GM19372 (cell line): Measurements from ENCODE around the gene GDPGP1.

Source experiments
- ATAC-seq: cut with Tn5 transposase; IDR thresholded peaks from one replicate; pipeline ENCODE4 v1.9.1; 2021; ENCODE audit warnings: mild to moderate bottlenecking, low read depth, moderate library complexity; ENCODE audit not compliant: unreplicated experiment

The GDPGP1 gene

GRCh38 chr15:90203922-90204321, 30.1 kb upstream of the GDPGP1 start:
- no peak for ATAC-seq

- ATAC-seq, result no peak
Observed at GRCh38 chr15:90205050-90205848, 28.8 kb upstream of the GDPGP1 start.

GRCh38 chr15:90205886-90206285, 28.1 kb upstream of the GDPGP1 start:
- no peak for ATAC-seq

- ATAC-seq, result no peak
Observed at GRCh38 chr15:90207252-90207651, 26.8 kb upstream of the GDPGP1 start.

- ATAC-seq, result no peak
Observed at GRCh38 chr15:90208356-90208755, 25.7 kb upstream of the GDPGP1 start.

GRCh38 chr15:90209591-90209990, 24.4 kb upstream of the GDPGP1 start:
- ATAC-seq, result no peak

GRCh38 chr15:90210593-90210992, 23.4 kb upstream of the GDPGP1 start:
- no peak for ATAC-seq

GRCh38 chr15:90211009-90211408, 23.0 kb upstream of the GDPGP1 start:
- no peak for ATAC-seq

- ATAC-seq, result no peak
Observed at GRCh38 chr15:90211440-90212143, 22.4 kb upstream of the GDPGP1 start.

GRCh38 chr15:90212221-90213098, 21.5 kb upstream of the GDPGP1 start:
- no peak for ATAC-seq

GRCh38 chr15:90213122-90213817, 20.7 kb upstream of the GDPGP1 start:
- no peak for ATAC-seq

- ATAC-seq, result no peak
Observed at GRCh38 chr15:90213818-90214204, 20.2 kb upstream of the GDPGP1 start.

- no peak for ATAC-seq
Observed at GRCh38 chr15:90214553-90215196, 19.3 kb upstream of the GDPGP1 start.

- ATAC-seq, result no peak
Observed at GRCh38 chr15:90217671-90218394, 16.2 kb upstream of the GDPGP1 start.

- ATAC-seq, result no peak
Observed at GRCh38 chr15:90219421-90220141, 14.4 kb upstream of the GDPGP1 start.

- no peak for ATAC-seq
Observed at GRCh38 chr15:90221246-90221900, 12.6 kb upstream of the GDPGP1 start.

- no peak for ATAC-seq
Observed at GRCh38 chr15:90222547-90222946, 11.5 kb upstream of the GDPGP1 start.
